ENCODE results near the gene CFAP92. TPM values are rescaled to one million over a fixed set of nuclear protein-coding genes. Genes with fewer than 3 reads are reported as not detected.
"Not testable (repeated sequence)": the region's sequence is repeated elsewhere in the genome, so short reads cannot be mapped to it uniquely, and the experiment has no call there.

CFAP92 gene
- total RNA-seq, 2 donors from 2014 or later = 0.14 to 0.28 TPM

DNA sequence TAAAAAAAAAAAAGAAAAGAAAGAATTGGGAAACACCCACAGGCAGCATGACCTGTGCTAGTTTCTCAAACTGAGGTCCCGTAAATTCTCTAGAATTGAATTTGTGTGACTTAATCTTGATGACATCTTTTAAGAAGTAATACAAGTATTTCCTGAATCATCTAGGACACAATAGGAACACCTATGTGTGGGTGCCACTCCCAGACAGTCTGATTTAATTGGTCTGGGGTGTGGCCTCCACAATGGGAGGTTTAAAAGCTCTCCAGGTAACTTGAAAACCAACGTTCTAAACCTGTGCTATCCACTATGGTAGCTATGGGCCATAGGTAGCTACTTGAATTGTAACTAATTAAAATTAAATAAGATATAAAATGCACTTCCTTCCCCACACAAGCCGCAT, 28.1 kb downstream of the CFAP92 start:
- DNase-seq (ENCODE audit: low spot score) = no peak
- intact Hi-C loops (cut with DNase I) = no loop called here

DNA sequence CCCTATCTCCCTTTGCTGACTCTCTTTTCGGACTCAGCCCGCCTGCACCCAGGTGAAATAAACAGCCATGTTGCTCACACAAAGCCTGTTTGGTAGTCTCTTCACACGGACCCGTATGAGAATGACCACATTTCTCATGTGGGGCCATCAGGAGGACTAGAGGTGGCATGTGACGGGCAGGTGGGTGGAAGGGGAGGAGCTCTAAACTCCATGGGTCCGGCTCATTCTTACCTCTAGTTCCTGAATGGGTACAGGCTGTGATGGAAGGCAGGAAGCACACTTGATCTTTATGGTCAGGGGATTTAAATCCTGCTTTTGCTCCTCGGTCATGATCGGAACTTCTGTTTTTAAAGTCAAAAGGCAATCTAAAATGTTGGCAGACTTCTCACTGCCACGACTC, 28.6 kb downstream of the CFAP92 start:
- no peak for DNase-seq (ENCODE audit: low spot score)
- intact Hi-C loops (cut with DNase I) = no loop called here

DNA sequence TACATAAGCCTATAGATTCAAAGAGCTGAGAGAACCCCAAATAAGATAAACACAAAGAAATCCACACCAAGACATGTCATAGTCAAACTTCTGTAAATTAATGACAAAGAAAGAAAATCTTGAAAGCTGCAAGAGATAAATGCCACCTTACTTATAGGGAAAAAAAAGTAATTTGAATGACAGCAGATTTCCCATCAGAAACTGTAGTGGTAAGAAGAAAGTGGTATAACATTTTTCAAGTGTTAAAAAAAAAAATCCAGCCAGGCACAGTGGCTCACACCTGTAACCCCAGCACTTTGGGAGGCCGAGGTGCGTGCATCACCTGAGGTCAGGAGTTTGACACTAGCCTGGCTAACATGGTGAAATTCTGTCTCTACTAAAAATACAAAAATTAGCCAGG, 37.4 kb downstream of the CFAP92 start:
- DNase-seq (ENCODE audit: low spot score) = no peak
- intact Hi-C loops (cut with DNase I) = no loop called here

DNA sequence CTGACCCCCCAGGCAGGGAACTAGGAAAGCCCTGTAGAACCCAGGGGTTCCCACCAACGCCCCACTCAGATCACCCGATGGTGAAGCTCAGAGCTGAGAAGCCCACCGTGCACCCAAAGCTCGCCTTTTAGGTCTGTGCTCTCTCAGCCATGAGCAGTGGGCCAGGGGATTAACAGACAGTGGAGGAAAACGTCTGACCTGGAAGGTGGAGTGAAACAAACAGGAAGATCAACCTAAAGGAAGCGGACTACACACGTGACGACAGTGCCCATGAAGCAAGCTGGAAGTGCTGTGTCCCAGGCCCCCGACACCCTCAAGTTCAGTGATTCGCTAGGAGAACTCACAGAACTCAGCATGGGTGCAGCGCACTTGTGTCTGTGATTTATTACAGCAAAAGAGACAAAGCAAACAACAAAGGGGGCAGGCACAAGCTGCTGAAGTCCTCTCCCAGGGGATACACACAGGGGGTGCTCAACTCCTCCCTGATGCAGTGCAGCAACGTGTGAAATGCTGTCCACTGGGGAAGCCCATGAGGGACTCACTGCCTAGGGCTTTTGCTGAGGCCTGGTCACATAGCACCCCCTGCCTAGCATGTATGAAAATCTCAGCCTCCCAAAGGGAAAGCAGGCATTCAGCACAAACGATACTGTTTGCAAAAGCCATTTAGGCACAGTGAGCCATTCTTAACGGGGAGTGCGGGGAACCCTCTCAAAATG, 43.5 kb downstream of the CFAP92 start:
- intact Hi-C loops (cut with DNase I) = no loop called here
- no peak for DNase-seq (ENCODE audit: low spot score)

DNA sequence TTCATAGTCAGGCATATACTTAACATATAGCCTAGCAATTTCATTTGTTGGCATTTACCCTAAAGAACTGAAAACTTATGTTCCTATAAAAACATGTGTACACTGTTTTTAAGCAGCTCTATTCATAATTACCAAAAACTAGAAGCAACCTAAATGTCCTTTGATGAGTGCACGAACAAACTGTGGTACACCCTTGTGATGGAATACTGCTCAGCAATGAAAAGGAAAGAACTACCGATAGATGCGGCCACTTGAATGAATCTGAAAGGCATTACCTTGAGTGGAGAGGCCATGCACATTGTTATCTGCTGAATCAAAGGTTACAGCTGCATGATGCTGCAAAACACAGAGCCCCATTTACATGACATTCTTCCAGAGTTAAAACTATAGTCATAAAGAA, 44.7 kb downstream of the CFAP92 start:
- DNase-seq (ENCODE audit: low spot score) = no peak
- intact Hi-C loops (cut with DNase I) = no loop called here

DNA sequence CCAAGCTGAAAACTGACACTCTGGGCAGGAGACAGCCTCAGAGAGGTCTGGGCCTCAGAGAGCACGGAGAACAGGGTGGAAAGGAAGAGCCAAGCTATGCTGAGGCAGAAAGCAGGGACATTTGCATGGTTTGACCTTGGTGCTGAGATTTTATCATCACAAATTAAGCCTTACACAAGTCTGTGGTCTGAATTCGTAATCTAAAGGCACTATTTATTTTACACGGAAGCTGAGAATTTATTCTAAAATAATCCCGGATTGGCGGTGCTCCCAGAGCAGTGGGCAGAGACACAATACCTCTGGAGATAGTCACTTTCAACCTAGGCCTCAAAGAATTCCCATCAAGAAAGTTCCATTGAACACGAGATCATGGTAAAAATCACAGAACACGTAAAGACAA, 47.5 kb downstream of the CFAP92 start:
- intact Hi-C loops (cut with DNase I) = no loop called here
- DNase-seq (ENCODE audit: low spot score) = no peak

DNA sequence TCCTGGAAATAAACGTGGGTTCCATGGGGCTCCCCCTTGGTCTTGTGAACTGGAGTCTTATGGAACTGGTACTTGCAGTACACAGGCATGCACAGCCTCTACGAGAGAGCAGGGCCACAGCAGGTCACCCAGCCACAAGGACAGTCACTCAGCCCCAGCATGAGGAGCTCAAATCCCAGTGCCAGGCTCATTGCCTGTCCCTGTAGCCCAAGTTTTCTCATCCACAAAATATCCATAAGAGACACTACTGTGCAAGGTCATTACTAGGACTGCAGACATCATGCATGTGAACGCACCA, 48.0 kb downstream of the CFAP92 start:
- DNase-seq (ENCODE audit: low spot score) = no peak
- intact Hi-C loops (cut with DNase I) = no loop called here

DNA sequence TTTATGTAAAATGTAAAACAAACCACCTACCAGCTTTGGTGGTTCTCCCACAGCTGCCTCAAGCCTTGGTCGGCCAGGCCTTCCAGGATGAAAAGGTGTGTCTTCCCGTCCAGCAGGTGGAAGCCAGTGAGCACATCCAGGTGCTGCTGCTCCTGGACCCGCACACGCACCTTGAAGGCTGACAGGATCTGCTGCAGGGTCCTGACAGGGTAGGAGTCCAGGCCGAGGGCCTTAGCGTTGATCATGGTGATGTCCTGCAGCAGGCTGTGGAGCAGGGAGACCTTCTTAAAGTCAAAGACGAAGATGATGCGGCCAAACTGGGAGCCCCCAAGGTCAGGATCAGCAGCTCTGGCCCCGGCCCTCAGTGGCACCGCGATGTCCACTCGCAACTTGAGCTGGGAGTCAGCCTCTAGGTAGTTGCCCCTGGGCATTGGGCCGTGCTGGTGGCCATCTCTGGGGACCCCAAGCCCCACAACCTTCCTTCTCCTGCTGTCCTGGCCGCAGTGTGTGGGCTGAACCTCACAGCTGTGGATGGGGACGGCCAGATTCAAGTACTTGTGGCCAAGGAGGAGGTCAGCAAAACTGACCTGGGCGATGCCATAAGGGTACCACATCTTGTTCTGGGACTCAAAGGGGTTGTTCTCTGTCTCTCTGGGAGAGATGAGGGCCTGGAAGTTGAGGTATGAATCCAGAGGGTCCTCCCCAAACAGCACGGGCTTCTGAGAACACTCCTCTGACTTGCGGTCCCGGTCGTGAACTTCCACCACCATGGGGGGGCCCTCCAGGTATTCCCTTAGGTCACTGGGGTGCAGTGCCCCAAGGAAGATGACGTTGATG, 48.6 kb downstream of the CFAP92 start:
- DNase-seq (ENCODE audit: low spot score) = no peak
- intact Hi-C loops (cut with DNase I) = no loop called here

DNA sequence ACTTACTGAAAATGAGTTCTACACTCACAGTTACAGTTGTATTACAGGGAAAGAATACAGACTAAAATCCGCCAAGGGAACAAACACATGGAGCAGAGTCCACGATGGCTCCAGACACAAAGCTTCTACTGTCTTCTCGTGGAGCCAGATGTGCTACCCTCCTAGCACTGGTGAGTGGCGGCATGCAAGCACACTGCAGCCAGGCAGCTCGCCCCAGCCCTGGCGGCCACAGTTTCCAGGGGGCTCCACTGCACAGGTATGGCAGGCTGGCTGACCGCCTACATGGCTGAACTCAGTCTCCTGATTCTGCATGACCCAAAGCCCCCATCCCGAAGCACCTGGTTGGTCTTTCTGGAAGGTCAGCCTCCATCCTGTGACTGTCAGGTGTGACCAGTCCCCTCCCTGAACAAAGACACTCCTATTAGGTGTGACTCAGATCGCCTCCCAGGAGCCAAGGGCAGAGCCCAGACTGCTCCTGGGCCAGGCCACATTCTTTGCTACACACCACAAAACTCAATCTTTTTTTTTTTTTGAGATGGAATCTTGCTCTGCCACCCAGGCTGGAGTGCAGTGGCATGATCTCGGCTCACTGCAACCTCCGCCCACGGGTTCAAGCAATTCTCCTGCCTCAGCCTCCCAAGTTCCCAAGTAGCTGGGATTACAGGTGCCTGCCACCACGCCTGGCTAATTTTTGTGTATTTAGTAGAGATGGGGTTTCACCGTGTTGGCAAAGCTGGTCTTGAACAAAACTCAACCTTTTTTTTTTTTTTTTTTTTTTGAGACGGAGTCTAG, 51.5 kb downstream of the CFAP92 start:
- intact Hi-C loops (cut with DNase I) = no loop called here
- DNase-seq (ENCODE audit: low spot score) = no peak

DNA sequence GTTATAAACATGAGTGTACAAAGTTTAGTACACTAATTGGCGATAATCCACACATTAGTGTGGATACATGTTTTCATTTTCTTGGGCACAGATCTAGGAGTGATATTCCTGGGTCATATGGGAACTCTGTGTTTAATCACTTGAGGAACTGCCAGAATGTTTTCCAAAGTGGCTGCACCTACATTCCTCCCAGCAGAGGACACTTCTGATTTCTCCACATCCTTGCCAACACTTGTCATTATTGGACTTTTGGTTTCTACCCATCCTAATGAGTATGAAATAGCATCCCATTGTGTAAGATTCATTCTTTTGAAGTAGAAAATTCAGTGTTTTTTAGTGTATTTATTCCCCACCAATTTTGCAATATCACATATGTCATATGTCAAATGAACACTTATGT, 53.6 kb downstream of the CFAP92 start:
- DNase-seq (ENCODE audit: low spot score) = no peak
- intact Hi-C loops (cut with DNase I) = no loop called here

DNA sequence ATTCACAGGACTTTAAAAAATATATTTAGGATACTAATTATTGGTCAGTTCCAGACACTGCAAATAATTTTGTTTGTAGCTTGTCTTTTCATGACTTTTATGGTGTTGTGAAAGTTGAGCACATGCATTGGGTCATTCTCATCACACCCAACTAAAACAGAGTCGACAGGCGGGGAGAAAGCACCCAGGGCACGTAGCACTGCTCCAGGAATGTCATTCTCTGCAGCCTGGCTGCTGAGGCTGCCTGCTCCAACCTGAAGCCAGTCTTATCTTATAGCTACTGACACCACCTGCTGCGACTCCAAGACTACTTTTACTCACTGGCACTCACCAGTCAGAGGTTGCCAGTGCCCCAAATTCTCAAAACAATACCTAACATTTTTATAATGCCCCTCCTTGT, 57.5 kb downstream of the CFAP92 start:
- DNase-seq (ENCODE audit: low spot score) = no peak
- intact Hi-C loops (cut with DNase I) = no loop called here

DNA sequence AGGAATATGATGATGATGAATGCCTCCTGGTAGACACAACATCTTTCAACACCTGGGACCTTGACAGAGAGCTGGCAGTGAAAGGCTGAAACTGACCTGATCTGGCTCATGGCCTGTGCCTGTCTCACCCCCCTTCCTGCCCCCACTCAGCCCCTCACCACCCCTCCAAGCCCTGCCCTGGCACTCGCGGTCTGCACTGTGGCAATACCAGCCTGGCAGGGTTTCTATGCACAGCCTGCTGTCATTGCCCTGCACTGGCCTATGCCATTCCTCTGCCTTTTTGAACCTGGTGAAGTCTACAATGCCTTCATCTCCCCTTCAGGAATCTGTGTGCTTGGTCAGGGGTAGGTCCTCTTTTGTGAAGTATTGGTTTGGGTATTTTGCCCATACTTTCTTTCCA, 58.0 kb downstream of the CFAP92 start:
- intact Hi-C loops (cut with DNase I) = no loop called here
- peak; percentile 12 for DNase-seq (ENCODE audit: low spot score)

DNA sequence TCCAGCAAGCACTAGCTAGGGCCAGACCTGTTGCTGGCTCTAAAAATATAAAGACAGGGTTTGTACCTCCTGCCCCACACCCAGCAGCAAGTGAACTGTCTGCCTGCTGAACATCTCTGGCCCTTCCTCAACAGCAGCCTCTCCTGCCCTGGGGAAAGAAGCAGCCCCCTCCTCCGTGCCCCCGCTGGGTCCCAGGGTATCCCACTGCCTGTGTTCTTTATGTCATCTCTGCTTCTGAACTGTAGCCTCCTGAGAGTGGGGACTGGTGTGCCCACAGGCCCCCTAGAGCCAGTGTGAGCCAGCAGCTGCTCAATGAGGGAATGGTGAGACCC, 60.0 kb downstream of the CFAP92 start:
- intact Hi-C loops (cut with DNase I) = no loop called here
- no peak for DNase-seq (ENCODE audit: low spot score)

DNA sequence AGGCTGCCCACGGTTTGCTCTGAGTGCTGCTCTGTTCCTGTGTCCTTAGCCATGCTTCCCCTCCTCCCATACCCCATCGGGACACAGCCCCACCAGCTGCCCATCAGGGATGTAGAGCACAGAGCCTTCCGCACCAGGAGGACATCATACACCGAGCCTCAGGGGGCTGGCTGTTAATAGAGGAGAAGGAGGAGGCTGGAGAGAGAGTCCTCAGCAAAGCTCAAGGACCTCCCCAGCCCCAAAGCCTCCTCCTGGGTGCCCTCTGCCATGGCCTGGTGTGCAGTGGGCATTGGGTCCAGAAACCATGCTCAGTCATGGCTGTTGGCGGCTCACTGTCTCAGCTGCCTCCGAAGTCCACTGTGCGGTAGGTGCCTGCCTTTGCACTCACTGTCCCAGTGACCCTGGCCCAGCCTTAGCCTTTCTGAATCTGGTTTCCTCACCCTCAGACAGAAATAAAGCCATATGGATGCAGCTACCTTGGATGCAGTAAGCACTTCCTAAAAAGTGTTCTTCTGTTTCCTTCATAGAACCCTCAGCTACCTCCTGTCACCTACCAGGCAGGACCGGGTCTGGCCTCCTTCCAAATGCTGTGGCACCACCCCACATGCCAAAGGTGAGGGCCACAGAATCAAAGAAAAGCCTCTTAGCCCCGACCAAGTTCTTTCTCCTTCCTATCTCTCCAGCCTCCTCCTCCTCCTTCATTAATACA, 60.5 kb downstream of the CFAP92 start:
- intact Hi-C loops (cut with DNase I) = no loop called here
- DNase-seq (ENCODE audit: low spot score) = peak; percentile 52

DNA sequence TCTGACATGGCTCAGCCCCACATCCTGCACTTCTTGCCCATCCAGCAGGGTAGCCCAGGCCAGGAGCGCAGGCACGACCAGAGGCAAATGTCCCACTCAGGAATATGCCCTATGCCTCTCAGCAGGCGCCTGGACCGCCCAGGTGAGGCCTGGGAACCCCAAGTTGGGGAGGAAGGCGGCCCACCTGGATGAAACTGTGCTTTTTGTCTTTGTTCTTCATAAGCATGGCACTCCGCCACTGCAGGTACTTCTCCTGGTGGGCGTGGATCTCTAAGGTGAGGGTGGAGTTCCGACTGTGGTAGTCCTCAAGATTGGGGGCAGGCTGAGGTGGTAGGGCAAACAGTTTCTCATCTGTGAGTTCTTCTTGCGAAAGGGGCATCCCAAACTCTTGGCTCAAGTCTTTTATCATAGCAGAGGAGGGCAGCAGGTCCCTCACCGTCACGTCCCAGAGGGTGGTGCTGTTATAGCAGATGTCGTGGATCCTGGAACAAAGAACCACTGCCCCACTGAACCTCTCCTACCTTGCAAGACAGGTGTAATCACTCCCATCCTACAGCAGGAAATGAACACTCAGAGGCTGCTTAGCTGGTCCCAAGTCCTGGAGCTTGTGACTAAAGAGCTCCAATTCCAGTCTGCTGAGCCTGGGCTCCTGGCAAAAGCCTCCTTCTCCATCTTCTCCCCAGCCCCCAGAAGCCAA, 61.2 kb downstream of the CFAP92 start:
- DNase-seq (ENCODE audit: low spot score) = peak; percentile 79
- intact Hi-C loops (cut with DNase I) = no loop called here

DNA sequence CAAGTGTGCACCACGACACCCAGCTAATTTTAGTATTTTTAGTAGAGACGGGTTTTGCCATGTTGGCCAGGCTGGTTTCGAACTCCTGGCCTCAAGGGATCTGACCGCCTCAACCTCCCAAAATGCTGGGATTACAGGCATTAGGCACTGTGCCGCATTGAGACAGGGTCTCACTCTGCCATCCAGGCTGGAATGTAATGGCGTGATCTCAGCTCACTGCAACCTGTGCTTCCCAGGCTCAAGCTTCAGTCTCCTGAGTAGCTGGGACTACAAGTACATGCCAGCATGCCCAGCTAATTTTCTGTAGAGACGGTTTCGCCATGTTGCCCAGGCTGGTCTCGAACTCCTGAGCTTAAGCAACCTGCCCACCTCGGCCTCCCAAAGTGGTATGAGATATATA, 62.8 kb downstream of the CFAP92 start:
- peak; percentile 49 for DNase-seq (ENCODE audit: low spot score)

DNA sequence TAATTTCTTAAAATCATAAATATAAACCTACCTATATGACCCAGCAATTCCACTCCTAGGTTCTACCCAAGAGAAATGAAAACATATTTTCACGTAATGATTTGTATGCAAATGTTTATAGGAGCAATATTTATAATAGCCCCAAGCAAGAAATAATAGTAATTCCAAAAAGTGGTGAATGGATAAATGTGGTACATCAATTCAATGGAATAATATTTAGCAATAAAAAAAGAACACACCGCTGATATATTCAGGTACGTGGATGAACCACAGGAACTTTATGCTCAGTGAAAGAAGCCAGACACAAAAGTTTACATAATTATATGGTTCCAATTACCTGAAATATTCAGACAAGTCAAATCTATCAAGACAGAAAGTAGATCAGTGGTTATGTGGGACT, 64.5 kb downstream of the CFAP92 start:
- no peak for DNase-seq (ENCODE audit: low spot score)
- intact Hi-C loops (cut with DNase I) = no loop called here

More for the DNA sequence above, 62.8 kb downstream of the CFAP92 start:
- intact Hi-C loops (cut with DNase I) = loop anchor here in 1 of 2 donors (2.0 kb wide), 1 partner anchor 42 kb away; no protein-coding TSS in a partner anchor

DNA sequence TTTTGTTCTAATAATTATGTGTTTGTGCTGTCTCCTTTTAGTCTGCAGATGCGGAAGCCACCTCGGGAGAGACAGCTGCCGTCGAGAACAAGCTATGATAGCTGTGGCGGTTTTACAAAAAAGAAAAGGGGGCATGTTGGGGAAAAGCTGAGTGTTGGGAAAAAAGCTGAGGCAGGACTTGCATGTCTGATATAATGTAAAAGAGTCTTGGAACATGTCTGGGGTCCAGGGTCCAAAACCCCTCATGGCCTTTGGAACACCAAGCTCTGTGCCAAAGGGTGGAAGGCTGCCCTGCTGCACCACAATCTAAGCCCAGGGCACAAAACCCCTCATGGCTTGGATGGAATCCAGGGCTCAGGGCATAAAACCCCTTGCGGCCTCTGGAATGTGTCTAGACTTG, 69.9 kb downstream of the CFAP92 start:
- intact Hi-C loops (cut with DNase I) = not testable (repeated sequence)
- peak; percentile 17 for DNase-seq (ENCODE audit: low spot score)

DNA sequence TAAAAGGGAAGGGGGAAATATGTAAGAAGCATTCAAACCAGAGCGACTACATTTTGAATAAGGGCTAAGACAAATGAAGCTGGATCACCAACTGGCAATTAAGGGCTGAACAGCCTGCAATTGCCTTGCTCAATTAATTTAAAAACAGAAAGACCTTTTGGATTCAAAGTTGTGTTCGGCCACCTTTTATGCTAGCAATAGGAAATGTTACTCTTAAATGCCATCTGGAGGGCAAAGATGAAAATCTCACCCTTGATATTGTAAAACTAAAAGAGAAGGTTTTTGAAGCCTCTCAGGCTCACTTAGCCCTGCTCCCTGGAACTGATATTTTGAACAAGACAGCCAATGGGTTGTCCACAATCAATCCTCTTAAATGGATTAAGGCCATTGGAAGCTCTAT, 70.3 kb downstream of the CFAP92 start:
- intact Hi-C loops (cut with DNase I) = no loop called here
- no peak for DNase-seq (ENCODE audit: low spot score)

All from posterior vena cava (tissue), 2 donors.